ENCODE data around the gene TUSC2. TPM values are rescaled to one million over a fixed set of nuclear protein-coding genes. Genes with fewer than 3 reads are reported as not detected.

Gene TUSC2
- total and polyA plus RNA-seq, 2 of the 13 experiments (the other 11 are each of a cell fraction or from before 2014, with no cell fraction given): 36.7 to 39.1 TPM

DNA sequence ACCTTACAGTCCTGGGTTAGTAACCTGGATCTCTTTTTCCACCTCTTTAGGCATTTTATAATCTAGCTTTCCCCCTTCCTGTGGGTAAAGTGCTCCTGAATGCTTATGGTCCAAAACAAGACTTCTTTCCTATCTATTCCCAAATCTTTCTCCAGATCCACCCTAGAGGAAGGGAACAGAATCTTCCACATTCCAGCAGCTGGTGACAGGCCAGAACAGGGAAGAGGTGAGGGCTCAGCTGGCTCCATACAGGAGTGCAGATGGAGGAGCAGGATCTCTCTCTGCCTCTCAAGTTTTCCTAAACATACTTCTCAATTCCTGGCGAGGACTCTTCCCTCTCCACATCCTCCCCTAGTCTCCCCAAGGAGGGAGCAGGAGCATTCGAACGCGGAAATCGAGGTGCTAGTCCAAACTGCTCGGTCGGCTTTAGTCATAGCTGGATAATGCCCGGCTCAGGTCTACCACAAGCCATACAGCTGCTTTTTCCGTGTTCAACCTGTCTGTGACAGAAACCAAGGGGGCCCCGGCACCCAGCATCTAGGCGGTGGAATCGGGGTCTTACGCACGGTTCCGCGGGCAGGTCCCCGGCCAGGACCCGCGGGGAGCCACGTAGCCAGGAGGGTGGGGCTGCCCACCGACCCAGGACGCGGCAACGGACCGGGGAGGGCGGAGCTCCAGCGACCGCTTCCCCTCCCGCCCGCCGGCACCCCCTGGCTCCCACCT, 8.6 kb upstream of the TUSC2 start (continued):
- TF ChIP-seq, protein P1, sequence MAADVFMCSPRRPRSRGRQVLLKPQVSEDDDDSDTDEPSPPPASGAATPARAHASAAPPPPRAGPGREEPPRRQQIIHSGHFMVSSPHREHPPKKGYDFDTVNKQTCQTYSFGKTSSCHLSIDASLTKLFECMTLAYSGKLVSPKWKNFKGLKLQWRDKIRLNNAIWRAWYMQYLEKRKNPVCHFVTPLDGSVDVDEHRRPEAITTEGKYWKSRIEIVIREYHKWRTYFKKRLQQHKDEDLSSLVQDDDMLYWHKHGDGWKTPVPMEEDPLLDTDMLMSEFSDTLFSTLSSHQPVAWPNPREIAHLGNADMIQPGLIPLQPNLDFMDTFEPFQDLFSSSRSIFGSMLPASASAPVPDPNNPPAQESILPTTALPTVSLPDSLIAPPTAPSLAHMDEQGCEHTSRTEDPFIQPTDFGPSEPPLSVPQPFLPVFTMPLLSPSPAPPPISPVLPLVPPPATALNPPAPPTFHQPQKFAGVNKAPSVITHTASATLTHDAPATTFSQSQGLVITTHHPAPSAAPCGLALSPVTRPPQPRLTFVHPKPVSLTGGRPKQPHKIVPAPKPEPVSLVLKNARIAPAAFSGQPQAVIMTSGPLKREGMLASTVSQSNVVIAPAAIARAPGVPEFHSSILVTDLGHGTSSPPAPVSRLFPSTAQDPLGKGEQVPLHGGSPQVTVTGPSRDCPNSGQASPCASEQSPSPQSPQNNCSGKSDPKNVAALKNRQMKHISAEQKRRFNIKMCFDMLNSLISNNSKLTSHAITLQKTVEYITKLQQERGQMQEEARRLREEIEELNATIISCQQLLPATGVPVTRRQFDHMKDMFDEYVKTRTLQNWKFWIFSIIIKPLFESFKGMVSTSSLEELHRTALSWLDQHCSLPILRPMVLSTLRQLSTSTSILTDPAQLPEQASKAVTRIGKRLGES (CRISPR knock-in tag; IDR thresholded peaks at IDR 0.05; ENCODE audit: borderline replicate concordance): peak; percentile 19; the same call in 1 of the 2 replicates
- TF ChIP-seq ZNF546 (CRISPR knock-in tag; conservative IDR thresholded peaks at IDR 0.05) (no peak), PLRG1 (conservative IDR thresholded peaks at IDR 0.05) (no peak), ZNF562 (CRISPR knock-in tag; IDR thresholded peaks at IDR 0.05; ENCODE audit: borderline replicate concordance) (no peak), ZNF33B (CRISPR knock-in tag; IDR thresholded peaks at IDR 0.05) (no peak), RORA (CRISPR knock-in tag; IDR thresholded peaks at IDR 0.05) (no peak), ISX (CRISPR knock-in tag; conservative IDR thresholded peaks at IDR 0.05) (no peak), ATF7-NPFF (CRISPR knock-in tag; IDR thresholded peaks at IDR 0.05; ENCODE audit: low read depth) (no peak), ISL2 (CRISPR knock-in tag; IDR thresholded peaks at IDR 0.05) (no peak), HOXA7 (CRISPR knock-in tag; IDR thresholded peaks at IDR 0.05) (no peak), NR1H2 (CRISPR knock-in tag; IDR thresholded peaks at IDR 0.05; ENCODE audit: borderline replicate concordance, low read depth) (no peak), FLYWCH1 (CRISPR knock-in tag; IDR thresholded peaks at IDR 0.05) (no peak), NFYC (CRISPR knock-in tag; IDR thresholded peaks at IDR 0.05) (no peak), ZSCAN12 (CRISPR knock-in tag; IDR thresholded peaks at IDR 0.05) (peak; percentile 66; the same call in 1 of the 2 replicates), ZNF124 (CRISPR knock-in tag; IDR thresholded peaks at IDR 0.05) (no peak), ZNF382 (CRISPR knock-in tag; IDR thresholded peaks at IDR 0.05; ENCODE audit: borderline replicate concordance) (no peak), SNAI1 (CRISPR knock-in tag; IDR thresholded peaks at IDR 0.05; ENCODE audit: borderline replicate concordance) (no peak), MIXL1 (CRISPR knock-in tag; IDR thresholded peaks at IDR 0.05) (no peak), ZSCAN9 (CRISPR knock-in tag; IDR thresholded peaks at IDR 0.05; ENCODE audit: borderline replicate concordance) (no peak), CBX1 (IDR thresholded peaks at IDR 0.05; ENCODE audit: low read depth) (no peak), THYN1 (CRISPR knock-in tag; IDR thresholded peaks at IDR 0.05; ENCODE audit: borderline replicate concordance, low read depth) (no peak), ZNF292 (CRISPR knock-in tag; IDR thresholded peaks at IDR 0.05; ENCODE audit: borderline replicate concordance, low read depth) (no peak), TSC22D2 (CRISPR knock-in tag; IDR thresholded peaks at IDR 0.05; ENCODE audit: borderline replicate concordance) (no peak), ZNF513 (CRISPR knock-in tag; conservative IDR thresholded peaks at IDR 0.05) (no peak), SRSF1 (optimal IDR thresholded peaks at IDR 0.05; ENCODE audit: low read depth, low read length) (no peak), RNF219 (CRISPR knock-in tag; IDR thresholded peaks at IDR 0.05) (no peak)

All from HepG2 (cell line).